A172 (cell line): ENCODE results near the gene TBCD. TPM values are rescaled to one million over a fixed set of nuclear protein-coding genes. Genes with fewer than 3 reads are reported as not detected.

Experiments used
- DNase-seq: peaks from one replicate; pipeline ENCODE4 v3.0.0-alpha.2; 2015; ENCODE audit warnings: low spot score
- total RNA-seq: library from RNA; depleted of rRNA; stranded (reverse); fragments of >200 nt; shearing (Covaris generic); gene quantifications from 2 replicates; pipeline ENCODE4 v1.2.3, GENCODE V29; 2014

Gene TBCD
- total RNA-seq, 1 experiment from 2014 or later: 38.7 TPM

- DNase-seq: no peak
Measured at GRCh38 chr17:82810644-82811430, 59.0 kb downstream of the TBCD start.

- no peak for DNase-seq
Measured at GRCh38 chr17:82812058-82812457, 60.2 kb downstream of the TBCD start.

- DNase-seq: no peak
Measured at GRCh38 chr17:82812601-82813000, 60.7 kb downstream of the TBCD start.

- DNase-seq: no peak
Measured at GRCh38 chr17:82813299-82814051, 61.6 kb downstream of the TBCD start.

GRCh38 chr17:82814834-82815233 is 63.0 kb downstream of the TBCD start:
- DNase-seq: no peak

- no peak for DNase-seq
Measured at GRCh38 chr17:82815354-82815753, 63.5 kb downstream of the TBCD start.

- no peak for DNase-seq
Measured at GRCh38 chr17:82815790-82816305, 64.0 kb downstream of the TBCD start.

GRCh38 chr17:82816358-82816757 is 64.5 kb downstream of the TBCD start:
- no peak for DNase-seq

GRCh38 chr17:82817947-82818346 is 66.1 kb downstream of the TBCD start:
- DNase-seq: no peak

GRCh38 chr17:82820278-82821251 is 68.7 kb downstream of the TBCD start:
- DNase-seq: no peak

GRCh38 chr17:82821554-82821953 is 69.7 kb downstream of the TBCD start:
- DNase-seq: no peak

- DNase-seq: no peak
Measured at GRCh38 chr17:82822281-82822680, 70.4 kb downstream of the TBCD start.

GRCh38 chr17:82823004-82823403 is 71.1 kb downstream of the TBCD start:
- no peak for DNase-seq

GRCh38 chr17:82825540-82826124 is 73.8 kb downstream of the TBCD start:
- DNase-seq: no peak

- no peak for DNase-seq
Measured at GRCh38 chr17:82826211-82826610, 74.3 kb downstream of the TBCD start.

GRCh38 chr17:82826956-82827355 is 75.1 kb downstream of the TBCD start:
- no peak for DNase-seq

GRCh38 chr17:82828875-82829487 is 77.1 kb downstream of the TBCD start:
- no peak for DNase-seq

GRCh38 chr17:82830249-82830661 is 78.4 kb downstream of the TBCD start:
- no peak for DNase-seq

GRCh38 chr17:82831041-82831817 is 79.4 kb downstream of the TBCD start:
- DNase-seq: no peak

GRCh38 chr17:82831818-82832200 is 79.9 kb downstream of the TBCD start:
- DNase-seq: no peak
